Fibroblast of villous mesenchyme (primary cell): ENCODE data around the gene DGKG. TPM values are rescaled to one million over a fixed set of nuclear protein-coding genes. Genes with fewer than 3 reads are reported as not detected.

ENCODE experiments used
- DNase-seq: peaks from one replicate; pipeline ENCODE4 v3.0.0-alpha.2; 2010; ENCODE audit warnings: low read depth
- H3K4me3 ChIP-seq: 2 replicates; pipeline ENCODE4 v1.5.1; 2011; ENCODE audit warnings: low read depth, mild to moderate bottlenecking, low read length
- CTCF ChIP-seq: IDR thresholded peaks from 2 replicates; pipeline ENCODE4 v1.5.1; 2012; ENCODE audit warnings: low read depth, mild to moderate bottlenecking, low read length; ENCODE audit not compliant: insufficient read depth
- total RNA-seq: library from RNA; depleted of rRNA; stranded (reverse); fragments of >200 nt; gene quantifications from 2 replicates; pipeline ENCODE4 v1.2.3, GENCODE V29; 2012

Gene DGKG
- total RNA-seq, 1 donor, result under 0.01 TPM

GRCh38 chr3:186098740-186099139, 263.3 kb downstream of the DGKG start:
- TF ChIP-seq CTCF, result no peak
- DNase-seq, result no peak
- no peak overlapping the region for H3K4me3 ChIP-seq

- no peak for TF ChIP-seq CTCF
- peak overlapping the region; percentile 43 for H3K4me3 ChIP-seq
- DNase-seq, result peak; percentile 78
Measured at GRCh38 chr3:186097663-186098451, 264.2 kb downstream of the DGKG start.

- peak overlapping the region; percentile 43 for H3K4me3 ChIP-seq
- TF ChIP-seq CTCF, result no peak
Measured at GRCh38 chr3:186097317-186097662, 264.7 kb downstream of the DGKG start.

More at GRCh38 chr3:186097317-186097662, 264.7 kb downstream of the DGKG start:
- DNase-seq, result no peak

Other genes with a start within 250 kb of the DGKG start
- 0.86 and 1.6 TPM in 2 replicates for gene CRYGS, start 182.1 kb upstream of the DGKG start, total RNA-seq
- gene TBCCD1, start 205.1 kb upstream of the DGKG start, total RNA-seq, result 10.3 and 25.9 TPM in 2 replicates
- gene DNAJB11, start 208.5 kb upstream of the DGKG start, total RNA-seq, result 40.9 and 60.5 TPM in 2 replicates